SK-N-MC (cell line): ENCODE measurements around the gene PSMB4.

Experiments used
- EZH2 ChIP-seq: fragments of 200-600 bp; sonication (generic); IDR thresholded peaks from one replicate; pipeline ENCODE4 v1.6.1; 2017; ENCODE audit warnings: antibody characterized with exemption
- FOXP2 ChIP-seq: optimal IDR thresholded peaks from 2 replicates; pipeline ENCODE3; 2011; ENCODE audit warnings: mild to moderate bottlenecking, moderate library complexity; ENCODE audit not compliant: insufficient read depth; ENCODE audit errors: extremely low read length, control extremely low read depth
- POLR2AphosphoS5 ChIP-seq: IDR thresholded peaks from 2 replicates; pipeline ENCODE4 v1.6.1; 2012; ENCODE audit warnings: mild to moderate bottlenecking, low read depth, low read length, borderline replicate concordance

DNA sequence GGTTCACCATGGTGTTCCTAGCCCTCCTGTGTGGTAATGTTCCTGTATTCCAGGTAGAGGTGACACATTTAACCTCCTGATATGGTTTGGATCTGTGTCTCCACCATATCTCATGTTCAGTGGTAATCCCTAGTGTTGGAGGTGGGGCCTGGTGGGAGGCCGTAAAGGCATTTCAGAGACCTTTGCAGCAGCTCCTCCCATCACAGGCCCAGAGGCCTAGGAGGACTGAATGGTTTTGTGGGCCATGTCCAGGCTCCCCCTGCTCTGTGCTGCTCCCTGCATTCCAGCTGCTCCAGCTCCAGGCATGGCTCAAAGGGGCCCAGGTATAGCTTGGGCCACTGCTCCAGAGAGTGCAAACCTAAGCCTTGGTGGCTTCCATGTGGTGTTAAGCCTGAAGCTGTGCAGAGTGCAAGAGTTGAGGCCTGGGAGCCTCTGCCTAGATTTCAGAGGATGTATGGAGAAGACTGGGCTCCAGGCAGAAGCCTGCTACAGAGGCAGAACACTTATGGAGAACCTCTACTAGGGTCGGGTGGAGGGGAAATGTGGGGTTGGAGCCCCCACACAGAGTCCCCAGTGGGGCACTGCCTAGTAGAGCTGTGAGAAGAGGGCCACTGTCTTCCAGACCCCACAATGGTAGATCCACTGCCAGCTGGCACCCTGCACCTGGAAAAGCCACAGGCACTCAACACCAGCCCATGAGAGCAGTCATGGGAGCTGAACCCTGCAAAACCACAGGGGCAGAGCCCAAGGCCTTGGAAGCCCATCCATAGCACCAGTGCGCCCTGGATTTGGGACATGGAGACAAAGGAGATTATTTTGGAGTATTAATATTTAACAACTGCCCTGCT is 36.8 kb upstream of the PSMB4 start:
- TF ChIP-seq EZH2 (no peak), POLR2AphosphoS5 (no peak), FOXP2 (no peak)
